Kidney epithelial cell (primary cell): ENCODE data around the gene PIK3R5. TPM values are rescaled to one million over a fixed set of nuclear protein-coding genes. Genes with fewer than 3 reads are reported as not detected.

Source experiments
- DNase-seq: peaks from one replicate; pipeline ENCODE4 v3.0.0-alpha.2; 2010; ENCODE audit warnings: low read depth
- H3K27me3 ChIP-seq: 2 replicates; pipeline ENCODE4 v1.6.0; 2011; ENCODE audit warnings: low read length; ENCODE audit not compliant: control insufficient read depth, insufficient read depth
- H3K36me3 ChIP-seq: 2 replicates; pipeline ENCODE4 v1.5.1; 2011; ENCODE audit warnings: low read length; ENCODE audit not compliant: control insufficient read depth, insufficient read depth
- H3K4me3 ChIP-seq: 2 replicates; pipeline ENCODE4 v1.5.1; 2011; ENCODE audit warnings: low read depth, mild to moderate bottlenecking, control low read depth, low read length
- CTCF ChIP-seq: IDR thresholded peaks from 2 replicates; pipeline ENCODE4 v1.5.1; 2011; ENCODE audit warnings: mild to moderate bottlenecking, moderate library complexity, low read length, control low read depth, inconsistent platforms; ENCODE audit not compliant: insufficient read depth, poor library complexity, severe bottlenecking
- total RNA-seq: library from RNA; depleted of rRNA; stranded (reverse); fragments of >200 nt; gene quantifications from 2 replicates; pipeline ENCODE4 v1.2.3, GENCODE V29; 2015

The PIK3R5 gene
- total RNA-seq, 1 donor from 2014 or later = 1.7 TPM

GRCh38 chr17:8904686-8905085 is 60.8 kb downstream of the PIK3R5 start:
- no peak overlapping the region for H3K4me3 ChIP-seq
- H3K36me3 ChIP-seq = no peaks in the 10 kb centered on the region
- DNase-seq = no peak
- no peak for TF ChIP-seq CTCF
- H3K27me3 ChIP-seq = peaks cover 3% of the 10 kb centered on the region

GRCh38 chr17:8904201-8904600 is 61.3 kb downstream of the PIK3R5 start:
- Histone ChIP-seq H3K4me3 (no peak overlapping the region), H3K36me3 (no peaks in the 10 kb centered on the region), H3K27me3 (peaks cover 3% of the 10 kb centered on the region)
- no peak for DNase-seq
- TF ChIP-seq CTCF = no peak

- TF ChIP-seq CTCF = no peak
- peaks cover 4% of the 10 kb centered on the region for H3K27me3 ChIP-seq
- no peak for DNase-seq
- H3K4me3 ChIP-seq = no peak overlapping the region
- no peaks in the 10 kb centered on the region for H3K36me3 ChIP-seq
These were observed 64.6 kb downstream of the PIK3R5 start for GRCh38 chr17:8900626-8901585.

GRCh38 chr17:8900207-8900606 is 65.3 kb downstream of the PIK3R5 start:
- no peak for DNase-seq
- no peaks in the 10 kb centered on the region for H3K36me3 ChIP-seq
- no peak overlapping the region for H3K4me3 ChIP-seq
- TF ChIP-seq CTCF = no peak
- peaks cover 5% of the 10 kb centered on the region for H3K27me3 ChIP-seq

GRCh38 chr17:8898636-8899035 is 66.9 kb downstream of the PIK3R5 start:
- DNase-seq = no peak
- Histone ChIP-seq H3K36me3 (no peaks in the 10 kb centered on the region), H3K27me3 (peaks cover 11% of the 10 kb centered on the region), H3K4me3 (no peak overlapping the region)
- no peak for TF ChIP-seq CTCF

- TF ChIP-seq CTCF = no peak
- no peaks in the 10 kb centered on the region for H3K36me3 ChIP-seq
- no peak for DNase-seq
- H3K4me3 ChIP-seq = no peak overlapping the region
- H3K27me3 ChIP-seq = peaks cover 11% of the 10 kb centered on the region
These were observed 67.4 kb downstream of the PIK3R5 start for GRCh38 chr17:8898126-8898525.
